ENCODE results near the gene TUBB3. TPM values are rescaled to one million over a fixed set of nuclear protein-coding genes. Genes with fewer than 3 reads are reported as not detected.
A peak's percentile ranks its signal among the peaks of the same experiment; 100 is the strongest.

Gene TUBB3
- total and polyA plus RNA-seq, 10 donors = 0.41 to 4.3 (median 1.1) TPM; not detected in 2

- H3K4me3 ChIP-seq = peak overlapping the region; percentile 64 to 97 (median 92)
- H3K36me3 ChIP-seq = peaks cover 0 to 19% (median under 1%) of the 10 kb centered on the region in 6 donors
- WGBS, 5 donors = 44 to 54% (median 45%) methylated on average over 40 to 42 of the region's 42 CpGs
- no peaks in the 10 kb centered on the region for H3K9me3 ChIP-seq
- H3K27ac ChIP-seq = peak overlapping the region; percentile 86 to 99 (median 95)
- no peaks in the 10 kb centered on the region for H3K27me3 ChIP-seq (replicated peaks in 1 of 7)
- DNase-seq = peak; percentile 90
- peaks cover 25 to 74% (median 45%) of the 10 kb centered on the region in 6 donors for H3K4me1 ChIP-seq
- intact Hi-C loops (cut with DNase I; ENCODE audit: low total_unique reads) = no loop called here
- TF ChIP-seq POLR2A (IDR thresholded peaks at IDR 0.05) = no peak
- no peak for TF ChIP-seq POLR2AphosphoS5 (IDR thresholded peaks at IDR 0.05)
- TF ChIP-seq CTCF (IDR thresholded peaks at IDR 0.05 in 8 of 11, conservative IDR thresholded peaks at IDR 0.05 in 3 of 11) = no peak
Measured at GRCh38 chr16:89971495-89972243, 48.5 kb downstream of the TUBB3 start.

- intact Hi-C loops (cut with DNase I; ENCODE audit: low total_unique reads) = no loop called here
- TF ChIP-seq POLR2A (IDR thresholded peaks at IDR 0.05) = peak in 2 of 3 donors; percentile 74 to 78
- peak; percentile 96 to 97 (median 96) for TF ChIP-seq POLR2AphosphoS5 (IDR thresholded peaks at IDR 0.05)
- peak in 5 of 11 experiments; percentile 10 to 46 (median 29) for TF ChIP-seq CTCF (IDR thresholded peaks at IDR 0.05 in 8 of 11, conservative IDR thresholded peaks at IDR 0.05 in 3 of 11)
- peak; percentile 99 for DNase-seq
Measured at GRCh38 chr16:89972244-89973234, 49.4 kb downstream of the TUBB3 start.

GRCh38 chr16:89973235-89973634 is 50.1 kb downstream of the TUBB3 start:
- Histone ChIP-seq H3K9me3 (no peaks in the 10 kb centered on the region), H3K4me1 (peaks cover 25 to 68% (median 45%) of the 10 kb centered on the region in 6 donors), H3K27ac (peak overlapping the region; percentile 86 to 99 (median 95)), H3K27me3 (replicated peaks in 1 of 7) (no peaks in the 10 kb centered on the region), H3K4me3 (peak overlapping the region; percentile 64 to 97 (median 92)), H3K36me3 (peaks cover 0 to 16% (median 8%) of the 10 kb centered on the region in 6 donors)
- no peak for TF ChIP-seq POLR2A (IDR thresholded peaks at IDR 0.05)
- no peak for TF ChIP-seq CTCF (IDR thresholded peaks at IDR 0.05 in 8 of 11, conservative IDR thresholded peaks at IDR 0.05 in 3 of 11)
- TF ChIP-seq POLR2AphosphoS5 (IDR thresholded peaks at IDR 0.05) = no peak
- no peak for DNase-seq
- 13 to 18% (median 17%) methylated on average over 14 of the region's 14 CpGs for WGBS, 5 donors
- intact Hi-C loops (cut with DNase I; ENCODE audit: low total_unique reads) = no loop called here

More at GRCh38 chr16:89972244-89973234, 49.4 kb downstream of the TUBB3 start:
- peak overlapping the region; percentile 86 to 99 (median 95) for H3K27ac ChIP-seq
- H3K4me1 ChIP-seq = peaks cover 25 to 73% (median 45%) of the 10 kb centered on the region in 6 donors
- H3K27me3 ChIP-seq (replicated peaks in 1 of 7) = no peaks in the 10 kb centered on the region
- peak overlapping the region; percentile 64 to 97 (median 92) for H3K4me3 ChIP-seq
- no peaks in the 10 kb centered on the region for H3K9me3 ChIP-seq
- WGBS, 5 donors = 0 to 2% (median 1%) methylated on average over 41 to 104 of the region's 104 CpGs
- H3K36me3 ChIP-seq = peaks cover 0 to 14% (median 1%) of the 10 kb centered on the region in 6 donors
